NCI-H2171 (cell line): ENCODE measurements around the gene ZFP36.

Experiments used
- DNase-seq: peaks from one replicate; lab custom pipeline; 2025; lab: John Stamatoyannopoulos, UW

Gene ZFP36

GRCh38 chr19:39419003-39419402 is 12.4 kb downstream of the ZFP36 start:
- DNase-seq = no peak

- DNase-seq = no peak
Measured at GRCh38 chr19:39420769-39421168, 14.1 kb downstream of the ZFP36 start.

GRCh38 chr19:39422020-39422419 is 15.4 kb downstream of the ZFP36 start:
- DNase-seq = no peak

- no peak for DNase-seq
Measured at GRCh38 chr19:39423258-39424086, 16.8 kb downstream of the ZFP36 start.

GRCh38 chr19:39424934-39425333 is 18.3 kb downstream of the ZFP36 start:
- DNase-seq = no peak

GRCh38 chr19:39425744-39426143 is 19.1 kb downstream of the ZFP36 start:
- DNase-seq = no peak

- no peak for DNase-seq
Measured at GRCh38 chr19:39426170-39426569, 19.5 kb downstream of the ZFP36 start.

GRCh38 chr19:39427707-39428106 is 21.1 kb downstream of the ZFP36 start:
- DNase-seq = no peak

GRCh38 chr19:39428283-39429112 is 21.9 kb downstream of the ZFP36 start:
- DNase-seq = no peak

- DNase-seq = no peak
Measured at GRCh38 chr19:39430675-39431593, 24.3 kb downstream of the ZFP36 start.

GRCh38 chr19:39432677-39433025 is 26.0 kb downstream of the ZFP36 start:
- DNase-seq = no peak

GRCh38 chr19:39433480-39434079 is 26.9 kb downstream of the ZFP36 start:
- no peak for DNase-seq

- no peak for DNase-seq
Measured at GRCh38 chr19:39434123-39435076, 27.8 kb downstream of the ZFP36 start.

- DNase-seq = peak; percentile 99
Measured at GRCh38 chr19:39435499-39436349, 29.1 kb downstream of the ZFP36 start, which contains the start of gene RPS16. Gene RPS16 (minus strand): TSS chr19:39435949. CDS start chr19:39435895, 54 bp downstream.

GRCh38 chr19:39436350-39436716 is 29.7 kb downstream of the ZFP36 start:
- DNase-seq = no peak

GRCh38 chr19:39438270-39438934 is 31.8 kb downstream of the ZFP36 start:
- no peak for DNase-seq

GRCh38 chr19:39444598-39445195 is 38.0 kb downstream of the ZFP36 start:
- DNase-seq = no peak
